Activated CD4-positive, CD25-positive, alpha-beta regulatory T cell (primary cell): ENCODE data around the gene CHD2.

Experiments
- DNase-seq, 4 experiments: peaks; one replicate each; lab custom pipeline; 2025; lab: John Stamatoyannopoulos, UW

CHD2 gene

GRCh38 chr15:92885224-92886041 is 14.7 kb upstream of the CHD2 start:
- no peak for DNase-seq

- DNase-seq = no peak
Measured at GRCh38 chr15:92886042-92886537, 14.0 kb upstream of the CHD2 start.

- DNase-seq = no peak
Measured at GRCh38 chr15:92886815-92887214, 13.3 kb upstream of the CHD2 start.

- DNase-seq = no peak
Measured at GRCh38 chr15:92887869-92888268, 12.3 kb upstream of the CHD2 start.

- DNase-seq = no peak
Measured at GRCh38 chr15:92889390-92890107, 10.6 kb upstream of the CHD2 start.

- no peak for DNase-seq
Measured at GRCh38 chr15:92891533-92892200, 8.5 kb upstream of the CHD2 start.

GRCh38 chr15:92892201-92892555 is 7.9 kb upstream of the CHD2 start:
- no peak for DNase-seq

- no peak for DNase-seq
Measured at GRCh38 chr15:92893200-92893599, 6.9 kb upstream of the CHD2 start.

- DNase-seq = no peak
Measured at GRCh38 chr15:92896561-92896960, 3.6 kb upstream of the CHD2 start.

GRCh38 chr15:92897620-92898019 is 2.5 kb upstream of the CHD2 start:
- no peak for DNase-seq

GRCh38 chr15:92898988-92899582 is 1.0 kb upstream of the CHD2 start:
- no peak for DNase-seq

GRCh38 chr15:92899601-92899947 is 550 bp upstream of the CHD2 start:
- no peak for DNase-seq

GRCh38 chr15:92900731-92901071 is 577 bp downstream of the CHD2 start:
- no peak for DNase-seq

GRCh38 chr15:92901072-92901761 is 1.1 kb downstream of the CHD2 start:
- DNase-seq = no peak

- no peak for DNase-seq
Measured at GRCh38 chr15:92901995-92902394, 1.9 kb downstream of the CHD2 start.

- no peak for DNase-seq
Measured at GRCh38 chr15:92902737-92903593, 2.8 kb downstream of the CHD2 start.

GRCh38 chr15:92903631-92903965 is 3.5 kb downstream of the CHD2 start:
- DNase-seq = no peak

GRCh38 chr15:92903966-92904721 is 4.0 kb downstream of the CHD2 start:
- peak; percentile 97 to 98 (median 98) for DNase-seq

GRCh38 chr15:92904722-92905571 is 4.8 kb downstream of the CHD2 start:
- no peak for DNase-seq
